ENCODE results near the gene PCDHGA4. TPM values are rescaled to one million over a fixed set of nuclear protein-coding genes. Genes with fewer than 3 reads are reported as not detected.

The PCDHGA4 gene
- total RNA-seq: 1 to 10 TPM in 1 of 2 donors, under 1 TPM in 1; 0.67 to 1.0 TPM

GRCh38 chr5:141354900-141355469, at the start of gene PCDHGA4:
Gene PCDHGA4, plus strand, starts transcription at chr5:141355021. Its CDS starts 87 bp downstream, at chr5:141355108.

GRCh38 chr5:141320225-141321169, 34.3 kb upstream of the PCDHGA4 start, which contains the start of gene TAF7:
Gene TAF7, minus strand, starts transcription at chr5:141320784. Its CDS starts 740 bp downstream, at chr5:141320044.

GRCh38 chr5:141330299-141331080, 24.3 kb upstream of the PCDHGA4 start, which contains the start of gene PCDHGA1:
Gene PCDHGA1, plus strand, starts transcription at chr5:141330514.

DNA sequence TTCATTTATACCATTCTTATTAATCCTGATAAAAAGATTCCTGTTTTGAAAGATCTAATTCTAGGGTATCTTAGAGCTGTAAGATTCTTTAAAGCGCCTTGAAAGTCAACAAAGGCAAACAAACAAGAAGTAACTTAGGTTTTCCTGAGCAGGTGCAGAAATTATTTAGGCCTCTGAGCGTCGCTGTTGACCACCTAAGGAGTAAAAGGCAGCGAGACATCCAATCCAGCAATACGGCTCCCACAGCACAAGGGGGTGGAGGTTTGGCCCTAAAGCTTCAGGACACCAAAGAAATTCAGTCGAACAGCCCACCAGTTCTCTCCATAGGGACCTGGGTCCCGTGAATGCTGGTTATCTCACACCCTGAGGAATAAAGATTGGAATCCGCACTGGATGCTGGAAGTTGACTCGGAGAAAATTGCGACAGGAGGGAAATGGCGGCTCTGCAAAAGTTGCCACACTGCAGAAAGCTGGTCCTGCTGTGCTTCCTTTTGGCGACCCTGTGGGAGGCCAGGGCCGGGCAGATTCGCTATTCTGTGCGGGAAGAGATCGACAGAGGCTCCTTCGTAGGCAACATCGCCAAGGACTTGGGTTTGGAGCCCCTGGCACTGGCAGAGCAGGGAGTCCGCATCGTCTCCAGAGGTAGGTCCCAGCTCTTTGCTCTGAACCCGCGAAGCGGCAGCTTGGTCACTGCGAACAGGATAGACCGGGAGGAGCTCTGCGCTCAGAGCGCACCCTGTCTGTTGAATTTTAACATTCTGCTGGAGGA, 16.1 kb upstream of the PCDHGA4 start, which contains the start of gene PCDHGA2:
TSS of gene PCDHGA2 (plus strand) at position 223 of the 769 bp plus-strand sequence.

GRCh38 chr5:141343242-141343952, 11.4 kb upstream of the PCDHGA4 start, which contains the start of gene PCDHGA3:
Gene PCDHGA3, plus strand, starts transcription at chr5:141343829. Its CDS starts 205 bp downstream, at chr5:141344034.

DNA sequence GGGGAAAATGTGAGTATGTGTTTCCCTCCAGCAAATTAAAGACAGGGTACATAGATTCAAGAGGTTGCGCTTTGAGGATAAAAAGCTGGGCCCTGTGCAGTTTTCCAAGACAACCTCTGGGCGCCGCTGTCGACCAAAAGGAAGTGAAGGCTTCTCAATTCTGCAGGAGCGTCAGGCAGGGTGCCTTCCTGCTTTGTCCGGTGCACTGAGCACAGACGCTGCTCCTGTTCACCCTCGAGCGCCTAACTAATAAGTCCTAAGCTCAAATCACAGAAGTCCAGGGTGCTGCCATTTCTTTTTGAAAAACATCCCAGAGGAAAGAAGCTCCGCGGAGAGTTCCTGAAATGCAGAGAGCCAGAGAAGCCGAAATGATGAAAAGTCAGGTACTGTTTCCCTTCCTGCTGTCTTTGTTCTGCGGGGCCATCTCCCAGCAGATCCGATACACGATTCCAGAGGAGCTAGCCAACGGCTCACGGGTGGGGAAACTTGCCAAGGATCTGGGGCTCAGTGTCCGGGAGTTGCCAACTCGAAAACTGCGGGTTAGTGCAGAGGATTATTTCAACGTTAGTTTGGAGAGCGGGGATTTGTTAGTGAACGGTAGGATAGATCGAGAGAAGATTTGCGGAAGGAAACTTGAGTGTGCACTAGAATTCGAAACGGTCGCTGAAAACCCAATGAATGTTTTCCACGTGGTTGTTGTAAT, 4.8 kb upstream of the PCDHGA4 start, which contains the start of gene PCDHGB1:
TSS of gene PCDHGB1 (plus strand) at position 183 of the 703 bp plus-strand sequence. CDS start at position 345, 162 bp downstream.

GRCh38 chr5:141359790-141360426, 5.1 kb downstream of the PCDHGA4 start, which contains the start of gene PCDHGB2:
Gene PCDHGB2, plus strand, starts transcription at chr5:141359994. Its CDS starts 142 bp downstream, at chr5:141360136.

DNA sequence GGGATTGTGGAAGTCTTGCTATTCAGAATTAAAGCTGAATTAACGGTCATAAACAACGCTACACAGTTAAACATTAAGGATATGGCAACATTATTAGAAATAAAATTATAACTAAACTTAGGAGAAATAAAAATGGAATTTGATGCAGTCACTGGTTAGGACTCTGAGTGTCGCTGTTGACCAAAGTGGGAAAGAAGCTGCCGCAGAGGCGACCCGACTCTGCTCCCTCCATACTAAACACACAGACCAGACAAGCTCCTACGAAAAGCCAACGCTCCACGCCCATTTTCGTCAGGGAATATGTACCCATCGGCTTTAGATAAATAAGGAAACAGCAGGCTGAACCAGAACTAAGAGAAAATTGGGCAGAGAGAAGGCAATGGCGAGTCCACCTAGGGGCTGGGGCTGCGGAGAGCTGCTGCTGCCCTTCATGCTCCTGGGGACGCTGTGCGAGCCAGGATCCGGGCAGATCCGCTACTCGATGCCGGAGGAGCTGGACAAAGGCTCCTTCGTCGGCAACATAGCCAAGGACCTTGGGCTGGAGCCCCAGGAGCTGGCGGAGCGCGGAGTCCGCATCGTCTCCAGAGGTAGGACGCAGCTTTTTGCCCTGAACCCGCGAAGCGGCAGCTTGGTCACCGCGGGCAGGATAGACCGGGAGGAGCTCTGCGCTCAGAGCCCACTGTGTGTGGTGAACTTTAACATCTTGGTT, 9.3 kb downstream of the PCDHGA4 start, which contains the start of gene PCDHGA5:
TSS of gene PCDHGA5 (plus strand) at position 211 of the 709 bp plus-strand sequence. CDS start at position 380, 169 bp downstream.

DNA sequence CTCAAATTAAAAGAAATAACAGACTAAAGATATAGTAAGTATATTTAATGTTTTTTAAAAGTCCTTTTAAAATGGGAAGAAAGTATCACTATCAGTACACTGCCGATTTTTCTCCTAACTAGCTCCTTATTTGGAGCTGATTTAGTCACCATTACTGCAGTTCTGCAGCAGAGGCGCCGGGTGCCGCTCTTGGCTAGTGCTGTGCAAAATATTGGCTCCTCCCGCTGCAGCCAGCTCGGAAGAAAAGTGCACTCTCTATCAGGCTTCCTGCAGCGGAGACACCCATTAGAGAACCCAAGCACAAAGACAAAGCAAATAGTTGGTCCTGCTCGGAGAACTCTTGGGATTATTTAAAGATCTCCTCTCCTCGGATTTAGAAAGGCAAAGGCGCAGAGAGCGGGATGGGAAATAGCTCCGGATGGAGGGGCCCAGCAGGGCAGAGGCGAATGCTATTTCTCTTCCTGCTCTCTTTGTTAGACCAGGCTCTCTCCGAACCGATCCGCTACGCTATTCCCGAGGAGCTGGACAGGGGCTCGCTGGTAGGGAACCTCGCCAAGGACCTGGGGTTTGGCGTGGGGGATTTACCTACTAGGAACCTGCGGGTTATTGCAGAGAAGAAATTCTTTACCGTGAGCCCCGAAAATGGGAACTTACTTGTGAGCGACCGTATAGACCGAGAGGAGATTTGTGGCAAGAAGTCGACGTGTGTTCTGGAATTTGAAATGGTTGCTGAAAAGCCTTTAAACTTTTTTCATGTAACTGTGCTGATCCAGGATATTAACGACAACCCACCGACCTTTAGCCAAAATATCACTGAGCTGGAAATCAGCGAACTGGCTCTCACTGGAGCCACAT, 15.4 kb downstream of the PCDHGA4 start, which contains the start of gene PCDHGB3:
TSS of gene PCDHGB3 (plus strand) at position 249 of the 855 bp plus-strand sequence. CDS start at position 402, 153 bp downstream.

GRCh38 chr5:141373673-141374317, 19.0 kb downstream of the PCDHGA4 start, which contains the start of gene PCDHGA6:
Gene PCDHGA6, plus strand, starts transcription at chr5:141373891. Its CDS starts 193 bp downstream, at chr5:141374084.

DNA sequence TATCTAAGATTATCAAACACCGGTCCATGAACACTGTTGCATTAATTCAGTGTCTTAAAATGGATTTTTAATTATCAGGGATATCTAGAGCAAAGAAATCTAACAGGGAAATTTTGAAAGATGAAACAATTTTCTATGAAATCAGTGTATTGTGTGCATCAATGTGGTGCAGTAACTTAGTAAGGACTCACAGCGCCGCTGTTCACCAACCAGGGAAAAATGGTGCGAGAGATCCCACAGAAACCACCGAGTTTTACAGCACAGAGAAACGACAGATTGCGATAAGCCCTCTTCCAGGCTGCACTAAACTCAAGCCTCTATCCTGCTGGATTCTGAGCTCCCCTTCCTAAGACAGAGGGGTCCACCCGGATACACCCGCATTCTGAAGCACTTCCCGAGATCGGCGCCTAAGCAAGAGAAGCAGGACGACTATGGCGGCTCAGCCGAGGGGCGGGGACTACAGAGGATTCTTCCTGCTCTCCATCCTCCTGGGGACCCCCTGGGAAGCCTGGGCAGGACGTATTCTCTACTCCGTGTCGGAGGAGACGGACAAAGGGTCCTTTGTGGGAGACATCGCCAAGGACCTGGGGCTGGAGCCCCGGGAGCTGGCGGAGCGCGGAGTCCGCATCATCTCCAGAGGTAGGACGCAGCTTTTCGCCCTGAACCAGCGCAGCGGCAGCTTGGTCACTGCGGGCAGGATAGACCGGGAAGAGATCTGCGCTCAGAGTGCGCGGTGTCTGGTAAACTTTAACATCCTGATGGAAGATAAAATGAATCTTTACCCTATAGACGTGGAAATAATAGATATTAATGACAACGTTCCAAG, 27.9 kb downstream of the PCDHGA4 start, which contains the start of gene PCDHGA7:
TSS of gene PCDHGA7 (plus strand) at position 274 of the 826 bp plus-strand sequence. CDS start at position 432, 158 bp downstream.

DNA sequence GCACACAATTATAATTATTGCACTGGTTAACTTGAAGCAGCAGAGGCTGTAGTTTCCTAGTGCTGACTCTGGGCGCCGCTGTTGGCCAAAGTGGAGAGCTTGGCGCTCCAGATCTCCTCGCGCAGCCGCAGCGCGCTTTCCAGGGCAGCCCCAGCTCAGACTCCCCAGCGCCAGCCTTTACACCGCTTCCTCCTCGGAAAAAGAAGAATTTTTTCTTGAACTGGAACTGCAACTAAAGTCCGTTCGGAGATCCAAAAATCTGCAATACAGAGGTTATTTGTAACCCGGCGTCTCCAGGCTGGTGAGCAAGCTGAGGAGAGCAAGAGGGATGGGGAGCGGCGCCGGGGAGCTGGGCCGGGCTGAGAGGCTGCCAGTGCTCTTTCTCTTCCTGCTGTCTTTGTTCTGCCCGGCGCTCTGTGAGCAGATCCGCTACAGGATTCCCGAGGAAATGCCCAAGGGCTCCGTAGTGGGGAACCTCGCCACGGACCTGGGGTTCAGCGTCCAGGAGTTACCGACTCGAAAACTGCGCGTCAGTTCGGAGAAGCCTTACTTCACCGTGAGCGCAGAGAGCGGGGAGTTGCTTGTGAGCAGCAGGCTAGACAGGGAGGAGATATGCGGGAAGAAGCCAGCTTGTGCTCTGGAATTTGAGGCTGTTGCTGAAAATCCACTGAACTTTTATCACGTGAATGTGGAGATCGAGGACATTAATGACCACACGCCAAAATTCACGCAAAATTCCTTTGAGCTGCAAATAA, 32.9 kb downstream of the PCDHGA4 start, which contains the start of gene PCDHGB4:
TSS of gene PCDHGB4 (plus strand) at position 142 of the 755 bp plus-strand sequence. CDS start at position 329, 187 bp downstream.

DNA sequence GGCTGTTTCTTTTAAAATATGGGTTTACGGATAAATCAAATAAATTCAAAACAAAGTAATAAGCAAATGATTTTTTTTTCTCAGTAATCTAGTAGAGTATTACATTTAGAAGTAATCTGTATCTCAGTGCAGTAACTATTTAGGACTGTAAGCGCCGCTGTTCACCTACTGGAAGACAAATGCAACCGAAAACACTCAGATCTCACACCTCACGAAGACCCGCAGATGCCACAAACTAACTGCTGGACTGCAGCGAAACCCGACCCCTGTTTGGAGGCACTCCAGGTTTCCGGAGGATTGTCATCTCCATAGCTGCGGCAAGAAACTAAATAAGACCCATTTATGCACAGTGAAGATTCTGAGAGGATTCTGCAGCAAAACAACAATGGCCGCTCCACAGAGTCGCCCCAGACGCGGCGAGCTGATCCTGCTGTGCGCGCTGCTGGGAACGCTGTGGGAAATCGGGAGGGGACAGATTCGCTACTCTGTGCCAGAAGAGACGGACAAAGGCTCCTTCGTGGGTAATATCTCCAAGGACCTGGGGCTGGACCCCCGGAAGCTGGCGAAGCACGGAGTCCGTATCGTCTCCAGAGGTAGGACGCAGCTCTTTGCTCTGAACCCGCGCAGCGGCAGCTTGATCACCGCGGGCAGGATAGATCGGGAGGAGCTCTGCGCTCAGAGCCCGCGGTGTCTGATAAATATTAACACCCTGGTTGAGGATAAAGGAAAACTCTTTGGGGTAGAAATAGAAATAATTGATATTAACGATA, 37.8 kb downstream of the PCDHGA4 start, which contains the start of gene PCDHGA8:
TSS of gene PCDHGA8 (plus strand) at position 205 of the 770 bp plus-strand sequence. CDS start at position 386, 181 bp downstream.

Measured in melanocyte of skin (primary cell).